ENCODE data around the gene TMPRSS13. TPM values are rescaled to one million over a fixed set of nuclear protein-coding genes. Genes with fewer than 3 reads are reported as not detected.

The TMPRSS13 gene
- total RNA-seq, 1 experiment from 2014 or later = 0.50 TPM

GRCh38 chr11:117966908-117967307 is 37.7 kb upstream of the TMPRSS13 start:
- Mint-ChIP-seq H3K36me3 (ENCODE audit: insufficient read depth in 1 of 3, low read depth in 3 of 3) (no peaks in the 10 kb centered on the region), H3K27ac (no peak overlapping the region), H3K9me3 (no peaks in the 10 kb centered on the region), H3K4me1 (no peaks in the 10 kb centered on the region), H3K27me3 (ENCODE audit: low read depth) (peaks cover 3% of the 10 kb centered on the region), H3K4me3 (no peak overlapping the region)
- Histone ChIP-seq H2BK15ac (ENCODE audit: low read depth, low read length) (no peak overlapping the region), H3K79me2 (ENCODE audit: insufficient read depth, low read length) (no peaks in the 10 kb centered on the region), H3K23me2 (ENCODE audit: insufficient read length, low read depth, low read length, poor library complexity, severe bottlenecking) (no peaks in the 10 kb centered on the region), H3K23ac (ENCODE audit: insufficient read length, low read depth, low read length) (no peak overlapping the region), H2AK5ac (ENCODE audit: insufficient read length, low read length) (no peak overlapping the region), H3K14ac (ENCODE audit: insufficient read depth, low read length) (no peak overlapping the region), H4K8ac (replicated peaks; ENCODE audit: insufficient read length, low read depth, low read length) (no peak overlapping the region), H3T11ph (ENCODE audit: low read length) (no peak overlapping the region), H3K4ac (ENCODE audit: low read depth, low read length) (no peak overlapping the region), H2AFZ (ENCODE audit: low read length) (no peak overlapping the region), H4K5ac (ENCODE audit: insufficient read length, low read depth, low read length) (no peak overlapping the region), H2BK5ac (ENCODE audit: insufficient read length, low read length) (no peak overlapping the region), H3K9ac (ENCODE audit: extremely low read depth, insufficient read length, low read length) (no peak overlapping the region), H3K9me3 (ENCODE audit: control insufficient read depth, low read depth, low read length) (no peaks in the 10 kb centered on the region), H3K4me2 (ENCODE audit: insufficient read depth, insufficient read length, low read length) (no peak overlapping the region), H3K27ac (ENCODE audit: insufficient read length, low read depth, low read length) (no peak overlapping the region), H3K18ac (ENCODE audit: insufficient read length, low read depth, low read length) (no peak overlapping the region), H3K4me1 (ENCODE audit: insufficient read depth, low read length) (no peaks in the 10 kb centered on the region), H3K27me3 (ENCODE audit: insufficient read depth, low read length) (no peaks in the 10 kb centered on the region; the same call in 1 of the 2 replicates), H4K91ac (ENCODE audit: insufficient read length, low read depth, low read length) (no peak overlapping the region), H2BK12ac (ENCODE audit: insufficient read length, low read depth, low read length) (no peak overlapping the region), H2BK20ac (ENCODE audit: low read depth, low read length, poor library complexity, severe bottlenecking) (no peak overlapping the region), H3K56ac (ENCODE audit: insufficient read length, low read depth, low read length) (no peak overlapping the region), H3K79me1 (ENCODE audit: insufficient read depth, low read depth, low read length, poor library complexity, severe bottlenecking) (no peaks in the 10 kb centered on the region), H2BK120ac (ENCODE audit: low read depth, low read length, poor library complexity, severe bottlenecking) (no peak overlapping the region), H4K20me1 (ENCODE audit: control insufficient read depth, insufficient read depth, insufficient read length) (no peaks in the 10 kb centered on the region)
- no peak for TF ChIP-seq CTCF (conservative IDR thresholded peaks at IDR 0.05)
- no CpG with 5 or more reads among the region's 8 CpGs for WGBS (ENCODE audit: extremely low coverage, insufficient read length, low lambda C conversion rate)
- no peak for DNase-seq
